GM19463 (cell line): ENCODE measurements around the gene KDM2A.

Source experiments
- ATAC-seq: cut with Tn5 transposase; IDR thresholded peaks from one replicate; pipeline ENCODE4 v1.9.1; 2021; ENCODE audit warnings: mild to moderate bottlenecking, moderate library complexity; ENCODE audit not compliant: unreplicated experiment

Gene KDM2A

GRCh38 chr11:67118801-67119584 lies at the start of gene KDM2A:
TSS of gene KDM2A (plus strand) at chr11:67119263. CDS start at chr11:67121317, 2,054 bp downstream.
- ATAC-seq, result peak; percentile 70

DNA sequence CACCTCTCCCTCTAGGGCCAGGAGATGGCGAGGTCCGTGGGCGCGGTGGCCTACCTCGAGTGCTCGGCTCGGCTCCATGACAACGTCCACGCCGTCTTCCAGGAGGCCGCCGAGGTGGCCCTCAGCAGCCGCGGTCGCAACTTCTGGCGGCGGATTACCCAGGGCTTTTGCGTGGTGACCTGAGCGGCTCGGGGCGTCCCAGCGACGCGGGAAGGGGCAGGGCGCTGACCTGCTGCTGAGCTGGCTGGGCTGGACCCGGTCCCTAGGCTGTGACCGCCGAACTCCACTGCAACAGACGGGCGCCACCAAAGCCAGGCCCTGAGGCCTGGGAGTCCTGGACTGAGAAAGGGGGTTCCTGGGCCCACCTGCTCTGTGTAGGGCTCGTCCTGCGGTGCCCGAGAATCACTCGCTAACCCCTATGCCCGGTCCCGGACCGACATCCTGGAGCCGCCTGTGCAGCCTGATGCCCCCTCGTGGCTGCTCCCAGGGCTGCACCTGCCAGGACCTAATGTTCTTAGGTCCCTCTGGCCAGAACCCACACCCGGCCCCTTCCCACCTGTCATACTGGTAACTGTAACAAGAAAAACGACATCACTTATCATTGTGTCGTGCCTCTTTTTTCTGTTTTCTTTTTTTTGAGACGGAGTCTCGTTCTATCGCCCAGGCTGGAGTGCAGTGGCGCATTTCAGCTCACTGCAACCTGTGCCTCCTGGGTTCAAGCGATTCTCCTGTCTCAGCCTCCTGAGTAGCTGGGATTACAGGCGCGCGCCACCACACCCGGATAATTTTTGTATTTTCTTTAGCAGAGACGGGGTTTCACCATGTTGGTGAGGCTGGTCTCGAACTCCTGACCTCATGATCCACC lies 47.4 kb upstream of the KDM2A start:
- ATAC-seq, result no peak

- no peak for ATAC-seq
These were observed 46.8 kb upstream of the KDM2A start for GRCh38 chr11:67072295-67072694.

DNA sequence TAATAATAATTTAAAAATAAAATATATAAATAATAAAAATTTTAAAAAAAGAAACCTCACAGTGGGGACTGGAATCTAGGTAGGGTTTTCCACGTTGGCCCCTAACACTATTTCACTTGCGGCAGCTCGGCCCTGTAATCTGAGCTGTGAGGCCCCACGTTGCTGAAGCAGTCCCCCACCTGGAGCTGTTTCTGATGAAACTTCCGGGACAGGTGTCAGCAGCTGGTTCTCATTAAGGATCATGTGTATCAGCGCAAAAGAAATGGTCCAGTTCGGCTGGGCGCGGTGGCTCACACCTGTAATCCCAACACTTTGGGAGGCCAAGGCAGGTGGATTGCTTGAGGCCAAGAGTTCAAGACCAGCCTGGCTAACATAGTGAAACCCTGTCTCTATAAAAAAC lies 45.2 kb upstream of the KDM2A start:
- no peak for ATAC-seq

DNA sequence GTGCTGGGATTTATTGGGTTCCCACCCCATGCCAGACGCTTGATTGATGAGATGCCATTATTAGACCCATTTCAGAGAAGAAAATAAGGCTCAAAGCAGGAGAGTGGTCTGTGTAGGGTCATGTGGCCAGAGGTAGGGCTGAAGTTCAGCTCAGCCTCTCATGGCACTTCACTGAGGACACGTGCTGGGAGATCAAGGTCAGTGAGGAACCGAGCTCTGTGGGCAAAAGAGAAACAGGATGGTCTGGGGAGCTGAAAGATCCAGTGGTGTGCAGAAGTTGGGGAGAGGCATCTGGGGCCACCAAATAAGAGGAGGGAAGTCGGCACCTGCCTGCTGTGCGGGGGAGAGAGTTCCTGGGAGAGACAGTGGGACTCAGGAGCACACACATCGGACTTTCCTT lies 42.9 kb upstream of the KDM2A start:
- no peak for ATAC-seq

DNA sequence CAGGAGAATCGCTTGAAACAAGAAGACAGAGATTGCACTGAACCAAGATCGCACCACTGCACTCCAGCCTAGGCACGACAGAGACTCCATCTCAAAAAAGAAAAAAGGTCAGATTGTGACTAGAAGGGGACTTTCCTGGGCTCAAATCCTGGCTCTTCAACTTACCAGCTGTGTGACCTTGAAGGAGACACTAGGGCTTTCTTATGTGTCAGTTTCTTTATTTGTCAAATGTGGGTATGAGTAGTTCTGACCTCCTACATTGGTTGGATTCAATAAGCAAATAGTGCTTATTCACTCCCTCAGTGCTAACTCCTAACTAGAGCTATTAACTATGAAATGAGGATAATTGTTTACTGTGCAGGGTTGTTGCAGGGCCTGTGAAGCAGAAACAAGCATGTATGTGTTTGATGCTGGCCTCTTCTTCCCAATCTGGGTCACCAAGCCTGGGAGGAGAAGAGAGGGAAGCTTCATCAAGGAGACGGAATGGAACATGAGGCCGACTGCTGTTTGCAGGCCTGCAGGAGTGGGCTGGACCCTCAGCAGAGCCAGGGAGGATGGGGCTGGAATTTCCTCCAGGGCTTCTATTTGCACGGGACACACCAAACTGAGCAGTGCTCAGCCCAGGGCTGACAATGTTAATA lies 39.9 kb upstream of the KDM2A start:
- no peak for ATAC-seq

DNA sequence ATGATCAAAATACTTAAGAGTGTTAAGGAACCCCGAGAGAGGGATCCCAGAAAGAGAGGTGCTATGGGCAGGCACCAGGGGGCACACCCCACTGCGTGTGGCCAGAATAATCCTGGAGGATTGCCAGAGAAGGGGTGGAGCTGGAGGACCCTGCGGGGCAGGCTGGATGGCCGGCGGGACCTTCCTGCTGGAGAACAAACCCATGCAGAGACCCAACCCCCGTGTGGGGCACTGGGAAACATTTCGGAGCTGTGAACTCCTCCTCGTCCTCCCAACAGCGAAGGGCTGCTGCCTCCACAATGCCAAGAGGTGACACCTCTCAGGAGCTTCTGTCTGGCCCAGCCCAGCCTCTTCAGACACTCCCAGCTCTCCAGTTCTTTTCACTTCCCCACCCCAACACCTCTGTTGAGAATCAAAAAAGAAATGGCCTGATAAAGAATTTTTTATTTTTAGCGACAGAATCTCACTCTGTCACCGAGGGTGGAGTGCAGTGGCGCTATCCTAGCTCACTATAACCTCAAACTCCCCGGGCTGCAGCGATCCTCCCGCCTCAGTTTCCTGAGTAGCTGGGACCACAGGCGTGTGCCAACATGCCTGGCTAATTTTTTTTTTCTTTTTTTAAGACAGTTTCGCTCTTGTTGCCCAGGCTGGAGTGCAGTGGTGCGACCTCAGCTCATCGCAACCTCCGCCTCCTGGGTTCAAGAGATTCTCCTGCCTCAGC lies 36.8 kb upstream of the KDM2A start:
- ATAC-seq, result no peak

DNA sequence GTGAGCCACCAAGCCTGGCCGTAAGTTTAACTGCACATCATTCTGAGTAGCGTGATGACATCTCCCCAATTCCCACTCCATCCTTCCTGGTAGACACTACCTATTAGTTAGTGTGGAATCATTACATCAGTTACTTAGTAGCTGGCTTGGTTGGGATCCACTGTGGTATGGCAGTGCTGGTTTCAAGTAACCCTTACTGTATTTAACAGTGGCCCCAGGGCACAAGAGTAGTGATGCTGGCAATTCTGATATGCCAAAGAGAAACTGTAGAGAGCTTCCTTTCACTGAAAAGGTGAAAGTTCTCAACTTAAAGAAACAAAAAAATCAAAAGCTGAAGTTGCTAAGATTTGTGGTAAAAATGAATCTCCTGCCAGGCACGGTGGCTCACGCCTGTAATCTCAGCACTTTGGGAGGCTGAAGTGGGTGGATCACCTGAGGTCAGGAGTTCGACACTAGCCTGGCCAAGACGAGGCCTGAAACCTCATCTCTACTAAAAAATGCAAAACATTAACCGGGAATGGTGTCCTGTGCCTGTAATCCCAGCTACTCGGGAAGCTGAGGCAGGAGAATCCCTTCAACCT lies 35.2 kb upstream of the KDM2A start:
- ATAC-seq, result no peak

GRCh38 chr11:67085617-67086016 lies 33.4 kb upstream of the KDM2A start:
- no peak for ATAC-seq

GRCh38 chr11:67090717-67091116 lies 28.3 kb upstream of the KDM2A start:
- no peak for ATAC-seq

GRCh38 chr11:67095214-67095507 lies 23.9 kb upstream of the KDM2A start:
- ATAC-seq, result no peak

GRCh38 chr11:67098799-67099429 lies 20.1 kb upstream of the KDM2A start:
- ATAC-seq, result no peak

DNA sequence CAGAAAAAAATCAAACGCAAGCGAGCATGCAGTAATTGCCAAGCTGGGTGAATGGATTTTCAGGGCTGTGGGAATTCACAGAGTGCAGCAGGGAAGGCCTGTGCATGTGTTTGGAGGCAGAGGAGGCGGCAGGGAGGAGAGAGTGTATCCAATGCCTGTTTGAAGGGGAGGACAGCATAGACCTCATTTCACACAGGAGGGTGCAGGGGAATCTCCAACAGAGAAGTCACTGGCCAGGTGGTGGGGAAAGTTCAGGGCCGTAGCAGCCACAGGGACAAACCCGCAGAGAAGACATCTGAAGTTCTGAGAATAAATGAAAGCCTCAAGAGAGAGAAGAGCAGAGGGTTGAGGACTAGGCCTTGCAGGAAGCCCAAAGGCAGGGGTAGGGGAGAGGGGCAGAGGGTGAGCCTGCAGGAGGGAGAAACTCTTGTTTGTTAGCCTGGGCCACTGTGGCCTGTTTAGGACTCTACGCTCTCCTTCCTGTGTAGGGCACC lies 19.2 kb upstream of the KDM2A start:
- no peak for ATAC-seq

- no peak for ATAC-seq
These were observed 16.4 kb upstream of the KDM2A start for GRCh38 chr11:67102664-67103063.

- no peak for ATAC-seq
These were observed 13.1 kb upstream of the KDM2A start for GRCh38 chr11:67105964-67106363.

- ATAC-seq, result no peak
These were observed 7.8 kb upstream of the KDM2A start for GRCh38 chr11:67111261-67111660.

DNA sequence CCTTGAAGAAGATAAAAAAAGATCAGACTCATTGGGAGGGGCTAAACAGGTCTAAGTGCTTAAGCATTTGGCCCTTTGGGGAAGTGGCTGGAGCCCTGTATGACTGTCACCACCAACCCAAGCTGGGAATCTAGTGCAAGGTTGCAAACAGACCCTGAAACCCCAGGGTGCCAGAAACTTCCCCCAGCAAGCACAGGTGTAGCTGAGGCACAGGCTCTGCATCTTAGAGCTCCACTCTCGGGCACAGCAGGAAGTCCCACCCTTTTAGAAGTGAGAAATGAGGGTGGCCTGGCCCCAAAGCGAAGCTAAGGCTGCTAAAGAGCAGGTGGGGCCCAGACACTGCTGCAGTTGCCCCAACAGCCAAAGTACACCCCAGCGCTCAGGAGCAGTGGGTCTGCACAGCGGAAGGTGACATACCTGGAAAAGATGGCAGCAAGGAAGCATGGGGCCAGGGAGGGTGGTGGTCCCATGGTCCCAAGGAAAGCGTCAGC lies 5.8 kb upstream of the KDM2A start:
- ATAC-seq, result no peak

- ATAC-seq, result no peak
These were observed 4.7 kb upstream of the KDM2A start for GRCh38 chr11:67114275-67114896.

DNA sequence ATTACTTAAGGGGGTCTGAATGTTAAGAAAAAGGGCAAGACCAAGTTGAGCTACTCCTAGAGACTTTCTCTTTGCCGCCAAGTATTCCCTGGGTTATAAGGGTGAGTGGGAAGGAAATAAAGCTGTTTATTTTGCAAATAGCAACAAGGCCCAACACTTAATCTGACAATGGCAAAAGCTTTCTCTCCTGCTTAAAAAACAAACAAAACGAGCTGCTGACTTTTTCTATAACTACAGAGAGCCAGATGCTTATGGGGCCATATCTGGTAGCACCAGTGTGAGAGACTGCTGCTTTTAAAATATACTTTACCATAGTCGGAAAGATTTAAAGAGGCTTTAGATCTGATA lies 2.3 kb upstream of the KDM2A start:
- ATAC-seq, result no peak

DNA sequence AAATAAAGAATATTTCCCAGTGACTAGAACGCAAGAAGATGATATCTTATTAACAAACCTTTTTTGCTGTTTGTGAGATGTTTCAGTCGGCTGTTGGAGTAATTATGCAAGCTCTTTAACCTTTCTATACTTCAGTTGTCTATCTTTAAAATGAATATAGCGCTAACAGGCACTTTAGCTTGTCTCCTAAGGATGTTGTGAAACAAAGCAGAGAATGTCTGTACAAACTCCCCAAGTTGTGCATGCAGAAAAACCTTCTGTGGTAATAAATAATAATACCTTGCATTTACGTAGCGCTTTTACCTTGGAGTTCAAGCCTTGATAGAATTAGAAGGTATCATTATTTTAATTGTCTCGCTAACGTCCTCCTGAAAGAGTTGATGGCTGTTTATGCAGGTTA lies 1.9 kb upstream of the KDM2A start:
- ATAC-seq, result no peak
